WI38 (cell line): Measurements from ENCODE around the gene NXPH4.

Experiments
- H3K4me3 ChIP-seq: 2 replicates; pipeline ENCODE4 v1.5.1; 2011; ENCODE audit warnings: low read depth, mild to moderate bottlenecking, control low read depth, low read length
- CTCF ChIP-seq: IDR thresholded peaks from 2 replicates; pipeline ENCODE4 v1.5.1; 2012; ENCODE audit warnings: low read depth, mild to moderate bottlenecking, control low read depth, low read length

Gene NXPH4

GRCh38 chr12:57178213-57178612 is 38.4 kb upstream of the NXPH4 start:
- no peak for TF ChIP-seq CTCF

GRCh38 chr12:57179331-57180086 is 37.1 kb upstream of the NXPH4 start:
- no peak for TF ChIP-seq CTCF

More at GRCh38 chr12:57178213-57178612, 38.4 kb upstream of the NXPH4 start:
- H3K4me3 ChIP-seq = no peak overlapping the region

GRCh38 chr12:57180321-57180989 is 36.1 kb upstream of the NXPH4 start:
- H3K4me3 ChIP-seq = no peak overlapping the region
- no peak for TF ChIP-seq CTCF

More at GRCh38 chr12:57179331-57180086, 37.1 kb upstream of the NXPH4 start:
- H3K4me3 ChIP-seq = no peak overlapping the region

DNA sequence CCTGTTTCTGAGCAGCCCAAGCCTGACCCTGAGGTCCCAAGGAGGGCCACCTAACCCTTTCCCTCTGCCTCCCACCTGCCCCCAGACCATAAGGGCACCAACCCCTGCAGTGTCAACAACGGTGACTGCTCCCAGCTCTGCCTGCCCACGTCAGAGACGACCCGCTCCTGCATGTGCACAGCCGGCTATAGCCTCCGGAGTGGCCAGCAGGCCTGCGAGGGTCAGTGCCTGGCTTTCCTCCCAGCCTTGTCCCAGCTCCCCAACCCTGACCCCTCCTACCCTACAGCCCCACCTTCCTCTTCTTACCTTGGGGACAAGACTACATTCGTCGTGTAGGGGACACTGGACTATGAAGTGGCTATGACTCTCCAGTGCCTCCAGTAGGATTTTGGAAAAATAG is 35.5 kb upstream of the NXPH4 start:
- no peak for TF ChIP-seq CTCF
- no peak overlapping the region for H3K4me3 ChIP-seq

- no peak overlapping the region for H3K4me3 ChIP-seq
- TF ChIP-seq CTCF = no peak
These were observed 34.9 kb upstream of the NXPH4 start for GRCh38 chr12:57181561-57182155.

GRCh38 chr12:57182918-57183575 is 33.5 kb upstream of the NXPH4 start:
- no peak overlapping the region for H3K4me3 ChIP-seq
- peak; percentile 82 for TF ChIP-seq CTCF
